GM12878 (cell line): ENCODE data around the gene ZNF391. TPM values are rescaled to one million over a fixed set of nuclear protein-coding genes. Genes with fewer than 3 reads are reported as not detected.

Experiments used
- CBX3 ChIP-seq: fragments of 200-600 bp; sonication (generic); IDR thresholded peaks from 2 replicates; pipeline ENCODE4 v1.6.1; 2016; ENCODE audit warnings: low read depth, borderline replicate concordance
- ELK1 ChIP-seq: IDR thresholded peaks from 2 replicates; pipeline ENCODE4 v1.6.1; 2012; ENCODE audit warnings: low read depth, low read length, improper control_type of control experiment
- HDAC6 ChIP-seq: fragments of 200-600 bp; sonication (generic); IDR thresholded peaks from one replicate; pipeline ENCODE4 v1.8.0; 2017; ENCODE audit warnings: antibody characterized with exemption; ENCODE audit not compliant: unreplicated experiment
- MYB ChIP-seq: fragments of 150-350 bp; IDR thresholded peaks from 2 replicates; pipeline ENCODE4 v1.6.1; 2014; ENCODE audit warnings: mild to moderate bottlenecking, low read depth, low read length, borderline replicate concordance
- NBN ChIP-seq: fragments of 450-650 bp; IDR thresholded peaks from 2 replicates; pipeline ENCODE4 v1.6.1; 2016
- NFIC ChIP-seq: IDR thresholded peaks from 2 replicates; pipeline ENCODE4 v1.6.1; 2012; ENCODE audit warnings: low read depth, mild to moderate bottlenecking, inconsistent platforms, low read length, moderate library complexity
- NFYA ChIP-seq: IDR thresholded peaks from 2 replicates; pipeline ENCODE4 v1.6.1; 2011; ENCODE audit warnings: low read depth, mild to moderate bottlenecking, low read length, improper control_type of control experiment, borderline replicate concordance
- NR2F1 ChIP-seq: fragments of 450-650 bp; conservative IDR thresholded peaks from 2 replicates; pipeline ENCODE4 v1.6.1; 2017; ENCODE audit warnings: mild to moderate bottlenecking
- RCOR1 ChIP-seq: conservative IDR thresholded peaks from 2 replicates; pipeline ENCODE4 v1.6.1; 2012; ENCODE audit warnings: low read depth, low read length, improper control_type of control experiment
- RFX5 ChIP-seq: IDR thresholded peaks from 2 replicates; pipeline ENCODE4 v1.6.1; 2011; ENCODE audit warnings: low read depth, low read length, improper control_type of control experiment
- RUNX3 ChIP-seq: IDR thresholded peaks from 2 replicates; pipeline ENCODE4 v1.6.1; 2012; ENCODE audit warnings: low read length, inconsistent platforms
- SIX5 ChIP-seq: IDR thresholded peaks from 2 replicates; pipeline ENCODE4 v1.6.1; 2011; ENCODE audit warnings: mild to moderate bottlenecking, low read depth, low read length, moderate library complexity; ENCODE audit not compliant: severe bottlenecking
- SMAD5 ChIP-seq: IDR thresholded peaks from 2 replicates; pipeline ENCODE4 v1.6.1; 2016; ENCODE audit warnings: antibody characterized with exemption, low read depth
- SMARCA5 ChIP-seq: fragments of 450-650 bp; IDR thresholded peaks from 2 replicates; pipeline ENCODE4 v1.6.1; 2017; ENCODE audit warnings: mild to moderate bottlenecking
- ZNF217 ChIP-seq: fragments of 450-650 bp; IDR thresholded peaks from 2 replicates; pipeline ENCODE4 v1.6.1; 2017; ENCODE audit warnings: antibody characterized with exemption, mild to moderate bottlenecking
- polyA plus RNA-seq, 11 experiments: library from polyadenylated mRNA; depleted of rRNA in 4 of 11; unstranded in 6 of 11; stranded (reverse) in 5 of 11; fragments of >200 nt; fragmentation: Nextera tagmentation in 4 of 11; fragmentation: Illumina TruSeq in 1 of 11; extraction: Ambion mirVana in 4 of 11; extraction: Trizol in 1 of 11; gene quantifications; 1 replicate in 1 of 11; 2 replicates in 10 of 11; pipeline versions ENCODE4 v1.2.1 to v1.2.3, GENCODE V29; 2011 to 2016; ENCODE audit warnings: inconsistent platforms in 2 of 11, missing spikeins in 2 of 11, low read depth in 1 of 11
- total RNA-seq, 4 experiments: library from RNA; depleted of rRNA in 3 of 4; stranded (reverse); fragments of >200 nt in 3 of 4; fragmentation: Illumina TruSeq in 1 of 4; extraction: Trizol in 1 of 4; gene quantifications; 2 replicates each; pipeline versions ENCODE4 v1.2.1 to v1.2.3, GENCODE V29; 2013 to 2021
- TF ChIP-seq, protein P1 (sequence below): IDR thresholded peaks from 2 replicates; pipeline ENCODE4 v1.6.1; 2011; ENCODE audit warnings: mild to moderate bottlenecking, low read depth, low read length, moderate library complexity; ENCODE audit not compliant: insufficient replicate concordance
- TF ChIP-seq, protein P2 (sequence below): IDR thresholded peaks from 2 replicates; pipeline ENCODE4 v1.6.1; 2012; ENCODE audit warnings: low read depth, low read length, improper control_type of control experiment
- TF ChIP-seq, protein P3 (sequence below): fragments of 450-650 bp; IDR thresholded peaks from 2 replicates; pipeline ENCODE4 v1.6.1; 2018; ENCODE audit warnings: mild to moderate bottlenecking, low read depth, moderate library complexity; ENCODE audit not compliant: partially characterized antibody
- TF ChIP-seq, protein P4 (sequence below): fragments of 450-650 bp; conservative IDR thresholded peaks from 2 replicates; pipeline ENCODE4 v1.6.1; 2017; ENCODE audit warnings: mild to moderate bottlenecking, moderate library complexity

Gene ZNF391
- total and polyA plus RNA-seq, 10 of the 15 experiments (the other 5 are each of a cell fraction or from before 2014, with no cell fraction given): 0.42 to 1.9 (median 1.0) TPM

- TF ChIP-seq, protein P1, sequence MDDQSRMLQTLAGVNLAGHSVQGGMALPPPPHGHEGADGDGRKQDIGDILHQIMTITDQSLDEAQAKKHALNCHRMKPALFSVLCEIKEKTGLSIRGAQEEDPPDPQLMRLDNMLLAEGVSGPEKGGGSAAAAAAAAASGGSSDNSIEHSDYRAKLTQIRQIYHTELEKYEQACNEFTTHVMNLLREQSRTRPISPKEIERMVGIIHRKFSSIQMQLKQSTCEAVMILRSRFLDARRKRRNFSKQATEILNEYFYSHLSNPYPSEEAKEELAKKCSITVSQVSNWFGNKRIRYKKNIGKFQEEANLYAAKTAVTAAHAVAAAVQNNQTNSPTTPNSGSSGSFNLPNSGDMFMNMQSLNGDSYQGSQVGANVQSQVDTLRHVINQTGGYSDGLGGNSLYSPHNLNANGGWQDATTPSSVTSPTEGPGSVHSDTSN: no peak
- TF ChIP-seq ZNF217 (no peak), NFIC (peak; percentile 9; the same call in 1 of the 2 replicates), MYB (no peak), RFX5 (no peak), ELK1 (peak; percentile 39; the same call in 1 of the 2 replicates), NBN (peak; percentile 62; the same call in 1 of the 2 replicates), SIX5 (peak; percentile 41), NFYA (no peak), SMARCA5 (peak; percentile 77; the same call in 1 of the 2 replicates), CBX3 (no peak), RUNX3 (peak; percentile 76), HDAC6 (no peak), NR2F1 (no peak), SMAD5 (peak; percentile 72; the same call in 1 of the 2 replicates), RCOR1 (no peak)
- TF ChIP-seq, protein P2, sequence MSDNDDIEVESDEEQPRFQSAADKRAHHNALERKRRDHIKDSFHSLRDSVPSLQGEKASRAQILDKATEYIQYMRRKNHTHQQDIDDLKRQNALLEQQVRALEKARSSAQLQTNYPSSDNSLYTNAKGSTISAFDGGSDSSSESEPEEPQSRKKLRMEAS: no peak
- TF ChIP-seq, protein P3, sequence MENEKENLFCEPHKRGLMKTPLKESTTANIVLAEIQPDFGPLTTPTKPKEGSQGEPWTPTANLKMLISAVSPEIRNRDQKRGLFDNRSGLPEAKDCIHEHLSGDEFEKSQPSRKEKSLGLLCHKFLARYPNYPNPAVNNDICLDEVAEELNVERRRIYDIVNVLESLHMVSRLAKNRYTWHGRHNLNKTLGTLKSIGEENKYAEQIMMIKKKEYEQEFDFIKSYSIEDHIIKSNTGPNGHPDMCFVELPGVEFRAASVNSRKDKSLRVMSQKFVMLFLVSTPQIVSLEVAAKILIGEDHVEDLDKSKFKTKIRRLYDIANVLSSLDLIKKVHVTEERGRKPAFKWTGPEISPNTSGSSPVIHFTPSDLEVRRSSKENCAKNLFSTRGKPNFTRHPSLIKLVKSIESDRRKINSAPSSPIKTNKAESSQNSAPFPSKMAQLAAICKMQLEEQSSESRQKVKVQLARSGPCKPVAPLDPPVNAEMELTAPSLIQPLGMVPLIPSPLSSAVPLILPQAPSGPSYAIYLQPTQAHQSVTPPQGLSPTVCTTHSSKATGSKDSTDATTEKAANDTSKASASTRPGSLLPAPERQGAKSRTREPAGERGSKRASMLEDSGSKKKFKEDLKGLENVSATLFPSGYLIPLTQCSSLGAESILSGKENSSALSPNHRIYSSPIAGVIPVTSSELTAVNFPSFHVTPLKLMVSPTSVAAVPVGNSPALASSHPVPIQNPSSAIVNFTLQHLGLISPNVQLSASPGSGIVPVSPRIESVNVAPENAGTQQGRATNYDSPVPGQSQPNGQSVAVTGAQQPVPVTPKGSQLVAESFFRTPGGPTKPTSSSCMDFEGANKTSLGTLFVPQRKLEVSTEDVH: no peak
- TF ChIP-seq, protein P4, sequence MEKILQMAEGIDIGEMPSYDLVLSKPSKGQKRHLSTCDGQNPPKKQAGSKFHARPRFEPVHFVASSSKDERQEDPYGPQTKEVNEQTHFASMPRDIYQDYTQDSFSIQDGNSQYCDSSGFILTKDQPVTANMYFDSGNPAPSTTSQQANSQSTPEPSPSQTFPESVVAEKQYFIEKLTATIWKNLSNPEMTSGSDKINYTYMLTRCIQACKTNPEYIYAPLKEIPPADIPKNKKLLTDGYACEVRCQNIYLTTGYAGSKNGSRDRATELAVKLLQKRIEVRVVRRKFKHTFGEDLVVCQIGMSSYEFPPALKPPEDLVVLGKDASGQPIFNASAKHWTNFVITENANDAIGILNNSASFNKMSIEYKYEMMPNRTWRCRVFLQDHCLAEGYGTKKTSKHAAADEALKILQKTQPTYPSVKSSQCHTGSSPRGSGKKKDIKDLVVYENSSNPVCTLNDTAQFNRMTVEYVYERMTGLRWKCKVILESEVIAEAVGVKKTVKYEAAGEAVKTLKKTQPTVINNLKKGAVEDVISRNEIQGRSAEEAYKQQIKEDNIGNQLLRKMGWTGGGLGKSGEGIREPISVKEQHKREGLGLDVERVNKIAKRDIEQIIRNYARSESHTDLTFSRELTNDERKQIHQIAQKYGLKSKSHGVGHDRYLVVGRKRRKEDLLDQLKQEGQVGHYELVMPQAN: no peak
Measured at GRCh38 chr6:27388293-27389197, at the start of gene ZNF391 (continued).
